ENCODE measurements around the gene AUTS2. TPM values are rescaled to one million over a fixed set of nuclear protein-coding genes. Genes with fewer than 3 reads are reported as not detected.

AUTS2 gene
- total RNA-seq, 1 experiment from 2014 or later: 256 TPM

DNA sequence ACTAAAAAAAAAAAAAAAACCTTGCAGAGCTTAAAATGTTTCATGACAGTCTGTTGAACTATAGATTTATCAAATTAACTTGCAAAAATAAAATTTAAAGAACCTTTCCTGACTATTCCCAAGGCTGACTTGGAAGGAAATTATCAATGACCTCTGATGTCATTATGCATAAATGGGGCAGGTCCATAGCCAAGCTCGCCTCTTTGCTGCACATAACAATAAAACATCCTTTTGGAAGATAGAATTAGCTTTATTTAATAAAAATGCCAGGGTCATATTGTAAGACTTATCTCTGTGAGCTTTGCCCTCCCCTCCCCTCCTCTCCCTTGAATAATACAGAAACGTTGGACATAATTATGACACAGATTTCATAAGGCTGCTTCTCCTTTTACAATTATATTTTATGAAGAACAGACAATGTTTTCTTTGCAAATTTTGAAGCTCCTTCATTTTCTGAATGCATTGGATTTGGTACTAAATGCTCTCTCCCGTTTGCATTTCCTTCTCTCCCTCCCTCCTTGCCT lies 444.8 kb downstream of the AUTS2 start:
- H3K4me3 Mint-ChIP-seq: no peak overlapping the region
- WGBS (ENCODE audit: extremely low coverage, insufficient read length, low lambda C conversion rate): no CpG with 5 or more reads among the region's 3 CpGs
- Histone ChIP-seq H4K20me1 (ENCODE audit: control insufficient read depth, insufficient read depth, insufficient read length) (no peaks in the 10 kb centered on the region), H3K4me1 (ENCODE audit: insufficient read depth, low read length) (peaks cover 4% of the 10 kb centered on the region; the same call in 1 of the 2 replicates), H3K18ac (ENCODE audit: insufficient read length, low read depth, low read length) (no peak overlapping the region), H2BK5ac (ENCODE audit: insufficient read length, low read length) (no peak overlapping the region), H3K56ac (ENCODE audit: insufficient read length, low read depth, low read length) (no peak overlapping the region), H3T11ph (ENCODE audit: low read length) (no peak overlapping the region), H4K91ac (ENCODE audit: insufficient read length, low read depth, low read length) (no peak overlapping the region), H3K14ac (ENCODE audit: insufficient read depth, low read length) (no peak overlapping the region), H3K4me2 (ENCODE audit: insufficient read depth, insufficient read length, low read length) (no peak overlapping the region), H3K4ac (ENCODE audit: low read depth, low read length) (no peak overlapping the region), H3K23me2 (ENCODE audit: insufficient read length, low read depth, low read length, poor library complexity, severe bottlenecking) (no peaks in the 10 kb centered on the region), H2BK15ac (ENCODE audit: low read depth, low read length) (no peak overlapping the region), H3K9ac (ENCODE audit: extremely low read depth, insufficient read length, low read length) (no peak overlapping the region), H4K8ac (replicated peaks; ENCODE audit: insufficient read length, low read depth, low read length) (no peak overlapping the region), H2AK5ac (ENCODE audit: insufficient read length, low read length) (no peak overlapping the region), H2BK120ac (ENCODE audit: low read depth, low read length, poor library complexity, severe bottlenecking) (no peak overlapping the region), H2AFZ (ENCODE audit: low read length) (no peak overlapping the region), H3K23ac (ENCODE audit: insufficient read length, low read depth, low read length) (no peak overlapping the region), H4K5ac (ENCODE audit: insufficient read length, low read depth, low read length) (no peak overlapping the region), H3K27ac (ENCODE audit: insufficient read length, low read depth, low read length) (no peak overlapping the region), H2BK20ac (ENCODE audit: low read depth, low read length, poor library complexity, severe bottlenecking) (no peak overlapping the region), H3K79me1 (ENCODE audit: insufficient read depth, low read depth, low read length, poor library complexity, severe bottlenecking) (no peaks in the 10 kb centered on the region), H3K79me2 (ENCODE audit: insufficient read depth, low read length) (no peaks in the 10 kb centered on the region), H2BK12ac (ENCODE audit: insufficient read length, low read depth, low read length) (no peak overlapping the region), H3K9me3 (ENCODE audit: control insufficient read depth, low read depth, low read length) (no peaks in the 10 kb centered on the region), H3K27me3 (ENCODE audit: insufficient read depth, low read length) (no peaks in the 10 kb centered on the region)
- no peaks in the 10 kb centered on the region for H3K9me3 Mint-ChIP-seq
- no peak overlapping the region for H3K27ac Mint-ChIP-seq
- TF ChIP-seq, protein P1, sequence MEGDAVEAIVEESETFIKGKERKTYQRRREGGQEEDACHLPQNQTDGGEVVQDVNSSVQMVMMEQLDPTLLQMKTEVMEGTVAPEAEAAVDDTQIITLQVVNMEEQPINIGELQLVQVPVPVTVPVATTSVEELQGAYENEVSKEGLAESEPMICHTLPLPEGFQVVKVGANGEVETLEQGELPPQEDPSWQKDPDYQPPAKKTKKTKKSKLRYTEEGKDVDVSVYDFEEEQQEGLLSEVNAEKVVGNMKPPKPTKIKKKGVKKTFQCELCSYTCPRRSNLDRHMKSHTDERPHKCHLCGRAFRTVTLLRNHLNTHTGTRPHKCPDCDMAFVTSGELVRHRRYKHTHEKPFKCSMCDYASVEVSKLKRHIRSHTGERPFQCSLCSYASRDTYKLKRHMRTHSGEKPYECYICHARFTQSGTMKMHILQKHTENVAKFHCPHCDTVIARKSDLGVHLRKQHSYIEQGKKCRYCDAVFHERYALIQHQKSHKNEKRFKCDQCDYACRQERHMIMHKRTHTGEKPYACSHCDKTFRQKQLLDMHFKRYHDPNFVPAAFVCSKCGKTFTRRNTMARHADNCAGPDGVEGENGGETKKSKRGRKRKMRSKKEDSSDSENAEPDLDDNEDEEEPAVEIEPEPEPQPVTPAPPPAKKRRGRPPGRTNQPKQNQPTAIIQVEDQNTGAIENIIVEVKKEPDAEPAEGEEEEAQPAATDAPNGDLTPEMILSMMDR (conservative IDR thresholded peaks at IDR 0.05): no peak
- no peaks in the 10 kb centered on the region for H3K27me3 Mint-ChIP-seq (ENCODE audit: low read depth)
- H3K36me3 Mint-ChIP-seq (ENCODE audit: insufficient read depth in 1 of 3, low read depth in 3 of 3): no peaks in the 10 kb centered on the region
- DNase-seq: no peak
- peaks cover 13 to 14% of the 10 kb centered on the region in 2 experiments for H3K4me1 Mint-ChIP-seq

Data from H9 (cell line).